ENCODE measurements around the gene GSE1. TPM values are rescaled to one million over a fixed set of nuclear protein-coding genes. Genes with fewer than 3 reads are reported as not detected.

GSE1 gene
- total and polyA plus RNA-seq, 9 of the 15 experiments (the other 6 are each of a cell fraction or from before 2014, with no cell fraction given) = 12.2 to 244 (median 57.9) TPM

- Histone ChIP-seq H3K9me1 (ENCODE audit: control insufficient read depth, insufficient read depth, low read length) (peaks cover 5% of the 10 kb centered on the region), H3K4me1 (replicated peaks in 1 of 2; ENCODE audit: control insufficient read depth in 2 of 2, insufficient read depth in 2 of 2, low read length in 2 of 2) (peaks cover 56 to 87% of the 10 kb centered on the region in 2 experiments), H3K36me3 (ENCODE audit: control insufficient read depth, insufficient read depth, low read length) (peaks cover 41% of the 10 kb centered on the region; the same call in 2 of the 3 replicates), H3K27me3 (ENCODE audit: control insufficient read depth in 2 of 2, insufficient read depth in 2 of 2, low read length in 2 of 2) (no peaks in the 10 kb centered on the region), H3K27ac (ENCODE audit: extremely low read depth, low read depth, low read length) (peak overlapping the region; percentile 99), H3K9ac (ENCODE audit: insufficient read depth in 1 of 2, low read depth in 2 of 2, low read length in 2 of 2) (peak overlapping the region; percentile 88 to 93), H3K79me2 (ENCODE audit: control insufficient read depth, insufficient read depth, low read length) (peaks cover 93% of the 10 kb centered on the region), H3K9me3 (replicated peaks; ENCODE audit: control insufficient read depth, insufficient read depth, low read depth, low read length) (no peaks in the 10 kb centered on the region), H2AFZ (ENCODE audit: low read depth, low read length) (no peak overlapping the region), H3K4me2 (ENCODE audit: insufficient read depth, low read length) (peak overlapping the region; percentile 92), H4K20me1 (replicated peaks; ENCODE audit: control insufficient read depth, insufficient read depth, low read length) (peaks cover 61% of the 10 kb centered on the region), H3K4me3 (peak overlapping the region; percentile 85)
- DNase-seq (ENCODE audit: extremely low read depth in 1 of 4, low spot score in 3 of 4) (peak; percentile 58 to 81 (median 66)), FAIRE-seq (no peak), ATAC-seq (0 out of 3 replicates have a peak, but pooled peaks have one; percentile 1)
- in situ Hi-C loops (cut with MboI) = no loop called here
- intact Hi-C loops (cut with micrococcal nuclease) = loop anchor here (5.0 to 10.0 kb wide), 2 partner anchors 149 to 306 kb away; no protein-coding TSS in a partner anchor
- WGBS (ENCODE audit: insufficient coverage, low coverage, missing lambda C conversion rate) = 0% methylated on average over 14 of the region's 21 CpGs
- no TSS peak for BruUV-seq (replicated peaks)
- CTCF ChIA-PET (ENCODE audit: low intra/inter-chr PET ratio) = interaction anchor here (1.1 to 2.0 kb wide), 9 partner anchors 45 to 309 kb away, joined by 3 to 17 read pairs (median 7); no protein-coding TSS in a partner anchor
- POLR2A ChIA-PET = interaction anchor here (0.6 to 2.5 kb wide), 5 partner anchors 10 to 163 kb away, joined by 3 to 13 read pairs (median 4); no protein-coding TSS in a partner anchor
- TF ChIP-seq ZNF311 (CRISPR knock-in tag; IDR thresholded peaks at IDR 0.05) (no peak), FOXJ2 (tag; IDR thresholded peaks at IDR 0.05) (0 out of 2 replicates have a peak, but pooled peaks have one; percentile 41), HNRNPLL (IDR thresholded peaks at IDR 0.05; ENCODE audit: low read depth, low read length, poor library complexity, severe bottlenecking) (peak; percentile 38), NFIC (IDR thresholded peaks at IDR 0.05) (no peak), ZNF318 (IDR thresholded peaks at IDR 0.05; ENCODE audit: borderline replicate concordance in 1 of 2, low read depth in 1 of 2) (no peak), FOXP4 (CRISPR knock-in tag; IDR thresholded peaks at IDR 0.05; ENCODE audit: borderline replicate concordance) (0 out of 2 replicates have a peak, but pooled peaks have one; percentile 25), TAF1 (IDR thresholded peaks at IDR 0.05; ENCODE audit: control insufficient read depth, extremely low read depth, insufficient read depth, low read length, severe bottlenecking) (no peak), IRF9 (tag; IDR thresholded peaks at IDR 0.05) (no peak), ZNF444 (CRISPR knock-in tag; IDR thresholded peaks at IDR 0.05) (0 out of 2 replicates have a peak, but pooled peaks have one; percentile 39)
These were observed 2.0 kb upstream of the GSE1 start for GRCh38 chr16:85611194-85611443.
